HG03354 (cell line): ENCODE measurements around the gene FAM120B.

Experiments
- ATAC-seq: cut with Tn5 transposase; IDR thresholded peaks from one replicate; pipeline ENCODE4 v1.9.1; 2021; ENCODE audit warnings: mild to moderate bottlenecking; ENCODE audit not compliant: unreplicated experiment, poor library complexity, severe bottlenecking

Gene FAM120B

GRCh38 chr6:170271771-170272314 is 34.7 kb upstream of the FAM120B start:
- peak; percentile 96 for ATAC-seq

GRCh38 chr6:170272341-170273065 is 34.1 kb upstream of the FAM120B start:
- ATAC-seq = no peak

- no peak for ATAC-seq
Observed at GRCh38 chr6:170273191-170273590, 33.4 kb upstream of the FAM120B start.

- no peak for ATAC-seq
Observed at GRCh38 chr6:170273681-170274080, 32.9 kb upstream of the FAM120B start.

GRCh38 chr6:170274713-170275560 is 31.6 kb upstream of the FAM120B start:
- ATAC-seq = no peak

- no peak for ATAC-seq
Observed at GRCh38 chr6:170276369-170277057, 30.0 kb upstream of the FAM120B start.

GRCh38 chr6:170277893-170278742 is 28.4 kb upstream of the FAM120B start:
- ATAC-seq = no peak

GRCh38 chr6:170278743-170279094 is 27.8 kb upstream of the FAM120B start:
- no peak for ATAC-seq

GRCh38 chr6:170279426-170279825 is 27.1 kb upstream of the FAM120B start:
- no peak for ATAC-seq

- ATAC-seq = peak; percentile 76
Observed at GRCh38 chr6:170279977-170280688, 26.4 kb upstream of the FAM120B start.

- ATAC-seq = peak; percentile 39
Observed at GRCh38 chr6:170280689-170281045, 25.9 kb upstream of the FAM120B start.

GRCh38 chr6:170281331-170282292 is 24.9 kb upstream of the FAM120B start:
- no peak for ATAC-seq

GRCh38 chr6:170282512-170283158 is 23.9 kb upstream of the FAM120B start:
- no peak for ATAC-seq

- no peak for ATAC-seq
Observed at GRCh38 chr6:170283212-170284081, 23.1 kb upstream of the FAM120B start.

GRCh38 chr6:170284126-170284773 is 22.3 kb upstream of the FAM120B start:
- ATAC-seq = no peak

GRCh38 chr6:170284866-170285469 is 21.6 kb upstream of the FAM120B start:
- ATAC-seq = no peak
